Mesendoderm (in vitro differentiated cells): Measurements from ENCODE around the gene KRTAP17-1.
"Not testable (repeated sequence)": the region's sequence is repeated elsewhere in the genome, so short reads cannot be mapped to it uniquely, and the experiment has no call there.

Experiments used
- DNase-seq: peaks from one replicate; pipeline ENCODE4 v3.0.0; 2013
- H2AK5ac ChIP-seq: 2 replicates; pipeline ENCODE4 v1.6.1; 2013; ENCODE audit warnings: low read length, inconsistent platforms
- H2BK120ac ChIP-seq: 2 replicates; pipeline ENCODE4 v1.6.1; 2013; ENCODE audit warnings: low read depth, mild to moderate bottlenecking, low read length, moderate library complexity, mixed read lengths
- H2BK15ac ChIP-seq: replicated peaks from 2 replicates; pipeline ENCODE4 v1.6.1; 2013; ENCODE audit warnings: low read depth, mild to moderate bottlenecking, moderate library complexity
- H2BK5ac ChIP-seq: 2 replicates; pipeline ENCODE4 v1.6.1; 2013; ENCODE audit warnings: low read length, inconsistent platforms
- H3K18ac ChIP-seq: 2 replicates; pipeline ENCODE4 v1.6.1; 2013; ENCODE audit warnings: mild to moderate bottlenecking, low read length, mixed read lengths
- H3K23ac ChIP-seq: one replicate; pipeline ENCODE4 v1.6.1; 2013; ENCODE audit warnings: low read length
- H3K27ac ChIP-seq: 2 replicates; pipeline ENCODE4 v1.5.1; 2013; ENCODE audit warnings: low read depth, mild to moderate bottlenecking, inconsistent platforms, low read length, moderate library complexity
- H3K27me3 ChIP-seq: 2 replicates; pipeline ENCODE4 v1.6.1; 2013; ENCODE audit warnings: low read length, control low read depth, mild to moderate bottlenecking, inconsistent platforms; ENCODE audit not compliant: insufficient read depth, poor library complexity
- H3K36me3 ChIP-seq: 2 replicates; pipeline ENCODE4 v1.6.1; 2013; ENCODE audit warnings: low read length, inconsistent platforms; ENCODE audit not compliant: control insufficient read depth, insufficient read depth
- H3K4ac ChIP-seq: one replicate; pipeline ENCODE4 v1.6.1; 2013; ENCODE audit warnings: low read depth, mild to moderate bottlenecking, low read length, moderate library complexity
- H3K4me1 ChIP-seq: 2 replicates; pipeline ENCODE4 v1.6.1; 2013; ENCODE audit warnings: low read depth, low read length, inconsistent platforms; ENCODE audit not compliant: control insufficient read depth
- H3K4me2 ChIP-seq: 2 replicates; pipeline ENCODE4 v1.6.1; 2013; ENCODE audit warnings: low read length
- H3K4me3 ChIP-seq: 2 replicates; pipeline ENCODE4 v1.5.1; 2013; ENCODE audit warnings: mild to moderate bottlenecking, low read length
- H3K56ac ChIP-seq: one replicate; pipeline ENCODE4 v1.6.1; 2013; ENCODE audit warnings: low read length
- H3K79me1 ChIP-seq: 2 replicates; pipeline ENCODE4 v1.6.1; 2013; ENCODE audit warnings: low read length, inconsistent platforms
- H3K79me2 ChIP-seq: 2 replicates; pipeline ENCODE4 v1.6.1; 2013; ENCODE audit warnings: mild to moderate bottlenecking, low read length; ENCODE audit not compliant: control insufficient read depth, insufficient read depth
- H3K9ac ChIP-seq: 2 replicates; pipeline ENCODE4 v1.6.1; 2013; ENCODE audit warnings: low read length, inconsistent platforms
- H4K5ac ChIP-seq: one replicate; pipeline ENCODE4 v1.6.1; 2013; ENCODE audit warnings: low read length
- H4K8ac ChIP-seq: one replicate; pipeline ENCODE4 v1.6.1; 2013; ENCODE audit warnings: low read depth, mild to moderate bottlenecking, control low read depth, low read length, moderate library complexity
- WGBS: extraction: QIAGEN DNeasy Blood & Tissue Kit; methylation state at CpG from one replicate; pipeline ENCODE4 v1.1.7; 2013; ENCODE audit warnings: low lambda C conversion rate, missing lambda C conversion rate; ENCODE audit not compliant: insufficient coverage; ENCODE audit errors: extremely low coverage; 5-methylcytosine and 5-hydroxymethylcytosine counted together

Gene KRTAP17-1

GRCh38 chr17:41351177-41351576, 35.7 kb upstream of the KRTAP17-1 start:
- Histone ChIP-seq H3K56ac (no peak overlapping the region), H2BK15ac (no peak overlapping the region), H4K8ac (no peak overlapping the region), H3K36me3 (no peaks in the 10 kb centered on the region), H3K23ac (no peak overlapping the region), H3K4ac (no peak overlapping the region), H4K5ac (no peak overlapping the region), H3K79me2 (no peaks in the 10 kb centered on the region), H3K79me1 (no peaks in the 10 kb centered on the region), H3K4me3 (no peak overlapping the region), H3K18ac (no peak overlapping the region), H2BK5ac (no peak overlapping the region), H2AK5ac (no peak overlapping the region), H3K9ac (no peak overlapping the region), H3K27ac (no peak overlapping the region), H3K4me2 (no peak overlapping the region), H2BK120ac (no peak overlapping the region), H3K4me1 (no peaks in the 10 kb centered on the region), H3K27me3 (no peaks in the 10 kb centered on the region)
- no CpG with 5 or more reads among the region's 2 CpGs for WGBS
- DNase-seq = no peak

- no CpG with 5 or more reads among the region's 16 CpGs for WGBS
- not testable (repeated sequence) for H2BK15ac ChIP-seq, H3K4me1 ChIP-seq, H3K18ac ChIP-seq, H3K56ac ChIP-seq, H3K27me3 ChIP-seq, H3K79me2 ChIP-seq, H3K4ac ChIP-seq, H4K5ac ChIP-seq, H2BK5ac ChIP-seq, H2AK5ac ChIP-seq, H2BK120ac ChIP-seq, H3K36me3 ChIP-seq, H3K79me1 ChIP-seq, H3K9ac ChIP-seq, H3K23ac ChIP-seq, H3K4me3 ChIP-seq, DNase-seq, H4K8ac ChIP-seq, H3K27ac ChIP-seq, H3K4me2 ChIP-seq
These were observed 34.9 kb upstream of the KRTAP17-1 start, which contains the start of gene KRT33A for GRCh38 chr17:41350381-41350878. KRT33A (minus strand) TSS chr17:41350828; CDS start chr17:41350767, 61 bp downstream.

GRCh38 chr17:41347869-41348760, 32.6 kb upstream of the KRTAP17-1 start:
- no peaks in the 10 kb centered on the region for H3K79me2 ChIP-seq
- DNase-seq = no peak
- H4K5ac ChIP-seq = no peak overlapping the region
- H3K27me3 ChIP-seq = no peaks in the 10 kb centered on the region
- no peaks in the 10 kb centered on the region for H3K4me1 ChIP-seq
- no peak overlapping the region for H2BK15ac ChIP-seq
- no peak overlapping the region for H2AK5ac ChIP-seq
- H4K8ac ChIP-seq = no peak overlapping the region
- H2BK120ac ChIP-seq = no peak overlapping the region
- H2BK5ac ChIP-seq = no peak overlapping the region
- H3K18ac ChIP-seq = no peak overlapping the region
- H3K4me3 ChIP-seq = no peak overlapping the region
- no peak overlapping the region for H3K4ac ChIP-seq
- WGBS = no CpG with 5 or more reads among the region's 7 CpGs
- no peak overlapping the region for H3K4me2 ChIP-seq
- H3K36me3 ChIP-seq = no peaks in the 10 kb centered on the region
- no peak overlapping the region for H3K27ac ChIP-seq
- H3K9ac ChIP-seq = no peak overlapping the region
- H3K23ac ChIP-seq = no peak overlapping the region
- no peaks in the 10 kb centered on the region for H3K79me1 ChIP-seq
- H3K56ac ChIP-seq = no peak overlapping the region

DNA sequence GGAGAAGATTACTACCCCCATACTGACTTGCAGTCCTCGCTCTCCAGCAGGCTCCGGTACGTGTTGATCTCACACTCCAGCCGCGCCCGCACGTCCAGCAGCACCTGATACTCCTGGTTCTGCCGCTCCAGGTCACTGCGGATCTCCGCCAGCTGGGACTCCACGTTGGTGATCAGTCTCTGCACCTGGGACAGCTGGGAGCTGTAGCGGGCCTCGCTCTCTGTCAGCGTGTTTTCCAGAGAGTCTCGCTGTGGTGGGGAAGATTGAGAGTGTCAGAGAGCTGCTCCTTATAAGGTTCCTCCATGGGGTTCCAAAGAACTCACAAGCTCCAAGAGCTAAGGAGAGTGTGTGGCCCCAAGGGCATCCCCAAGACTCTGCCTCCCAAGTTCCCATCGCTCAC, 30.9 kb upstream of the KRTAP17-1 start:
- not testable (repeated sequence) for H4K8ac ChIP-seq, H3K9ac ChIP-seq, H2AK5ac ChIP-seq, H3K4me3 ChIP-seq, DNase-seq, H3K36me3 ChIP-seq, H3K23ac ChIP-seq, H3K27me3 ChIP-seq, H3K4me2 ChIP-seq, H2BK5ac ChIP-seq, H2BK120ac ChIP-seq, H3K18ac ChIP-seq, H4K5ac ChIP-seq, H3K4ac ChIP-seq, H2BK15ac ChIP-seq, H3K56ac ChIP-seq, H3K79me1 ChIP-seq, H3K4me1 ChIP-seq, H3K27ac ChIP-seq, H3K79me2 ChIP-seq
- no CpG with 5 or more reads among the region's 16 CpGs for WGBS

DNA sequence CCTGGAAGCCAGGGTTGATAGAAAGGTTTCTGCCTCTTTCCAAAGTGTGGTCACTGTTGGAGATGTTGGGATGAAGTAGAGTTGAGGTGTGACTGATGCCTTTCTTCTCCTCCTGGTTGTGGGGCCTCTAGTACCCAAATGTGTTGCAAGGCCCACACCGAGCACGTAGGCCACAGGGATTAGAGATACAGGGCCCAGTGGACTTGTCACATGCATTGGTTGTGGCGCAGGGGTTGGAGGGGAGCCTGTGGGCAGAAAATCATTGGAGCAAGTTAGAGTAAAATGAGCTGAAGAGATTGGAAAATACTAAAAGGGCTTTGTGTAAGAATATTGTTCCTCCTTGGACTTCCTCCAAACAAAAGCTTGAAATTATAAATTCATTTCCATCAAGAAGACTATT, 30.5 kb upstream of the KRTAP17-1 start:
- Histone ChIP-seq H3K27ac (no peak overlapping the region), H3K4me1 (no peaks in the 10 kb centered on the region), H4K5ac (no peak overlapping the region), H3K56ac (no peak overlapping the region), H3K18ac (no peak overlapping the region), H3K27me3 (no peaks in the 10 kb centered on the region), H3K23ac (no peak overlapping the region), H3K4me3 (no peak overlapping the region), H3K9ac (no peak overlapping the region), H2BK15ac (no peak overlapping the region), H2BK120ac (no peak overlapping the region), H4K8ac (no peak overlapping the region), H3K4ac (no peak overlapping the region), H2AK5ac (no peak overlapping the region), H2BK5ac (no peak overlapping the region), H3K79me1 (no peaks in the 10 kb centered on the region), H3K4me2 (no peak overlapping the region), H3K79me2 (no peaks in the 10 kb centered on the region), H3K36me3 (no peaks in the 10 kb centered on the region)
- WGBS = no CpG with 5 or more reads among the region's 3 CpGs
- DNase-seq = no peak
